GM23248 (cell line): Measurements from ENCODE around the gene GLT8D2. TPM values are rescaled to one million over a fixed set of nuclear protein-coding genes. Genes with fewer than 3 reads are reported as not detected.
"Not testable (repeated sequence)": the region's sequence is repeated elsewhere in the genome, so short reads cannot be mapped to it uniquely, and the experiment has no call there.

Source experiments
- DNase-seq: peaks from one replicate; pipeline ENCODE4 v3.0.0-alpha.2; 2015
- H2AFZ ChIP-seq: fragments of 200-600 bp; sonication (generic); 2 replicates; pipeline ENCODE4 v1.6.1; 2016; ENCODE audit warnings: antibody characterized with exemption
- H3F3A ChIP-seq: fragments of 200-600 bp; sonication (generic); 2 replicates; pipeline ENCODE4 v1.6.1; 2016; ENCODE audit warnings: mild to moderate bottlenecking, antibody characterized with exemption, mixed run types; ENCODE audit not compliant: insufficient read depth
- H3K27ac ChIP-seq: fragments of 200-600 bp; sonication (generic); 2 replicates; pipeline ENCODE4 v1.5.1; 2016; ENCODE audit warnings: mild to moderate bottlenecking
- H3K27me3 ChIP-seq: fragments of 200-600 bp; sonication (generic); replicated peaks from 2 replicates; pipeline ENCODE4 v1.6.1; 2016; ENCODE audit warnings: mild to moderate bottlenecking; ENCODE audit not compliant: insufficient read depth
- H3K36me3 ChIP-seq: fragments of 200-600 bp; sonication (generic); 2 replicates; pipeline ENCODE4 v1.6.1; 2016; ENCODE audit warnings: low read depth, mild to moderate bottlenecking
- H3K4me1 ChIP-seq: fragments of 200-600 bp; sonication (generic); 2 replicates; pipeline ENCODE4 v1.6.1; 2016; ENCODE audit warnings: mild to moderate bottlenecking; ENCODE audit not compliant: insufficient read depth
- H3K4me2 ChIP-seq: fragments of 200-600 bp; sonication (generic); one replicate; pipeline ENCODE4 v1.6.1; 2016; ENCODE audit warnings: mild to moderate bottlenecking; ENCODE audit not compliant: unreplicated experiment
- H3K4me3 ChIP-seq: fragments of 200-600 bp; sonication (generic); 2 replicates; pipeline ENCODE4 v1.5.1; 2016; ENCODE audit warnings: mild to moderate bottlenecking
- H3K79me2 ChIP-seq: fragments of 200-600 bp; sonication (generic); 2 replicates; pipeline ENCODE4 v1.6.1; 2016; ENCODE audit warnings: mild to moderate bottlenecking; ENCODE audit not compliant: insufficient read depth
- H3K9ac ChIP-seq: fragments of 200-600 bp; sonication (generic); 2 replicates; pipeline ENCODE4 v1.6.1; 2016; ENCODE audit warnings: mild to moderate bottlenecking
- H3K9me2 ChIP-seq: fragments of 200-600 bp; sonication (generic); 2 replicates; pipeline ENCODE4 v1.6.1; 2016; ENCODE audit warnings: mixed run types, mild to moderate bottlenecking, moderate library complexity; ENCODE audit not compliant: insufficient read depth
- H3K9me3 ChIP-seq: fragments of 200-600 bp; sonication (generic); one replicate; pipeline ENCODE4 v1.6.1; 2017; ENCODE audit warnings: low read depth
- H4K20me1 ChIP-seq: fragments of 200-600 bp; sonication (generic); 2 replicates; pipeline ENCODE4 v1.6.0; 2016; ENCODE audit not compliant: insufficient read depth
- EZH2 ChIP-seq: fragments of 200-600 bp; sonication (generic); IDR thresholded peaks from 2 replicates; pipeline ENCODE4 v1.6.1; 2018; ENCODE audit warnings: antibody characterized with exemption, mild to moderate bottlenecking; ENCODE audit not compliant: insufficient read depth, poor library complexity, severe bottlenecking
- EZH2phosphoT487 ChIP-seq: fragments of 200-600 bp; sonication (generic); IDR thresholded peaks from 2 replicates; pipeline ENCODE4 v1.6.1; 2018; ENCODE audit warnings: antibody characterized with exemption, moderate library complexity, mild to moderate bottlenecking, low read depth; ENCODE audit not compliant: insufficient read depth
- WGBS, 2 experiments: methylation state at CpG; one replicate each; pipeline ENCODE4 v1.1.6; 2015 to 2017; ENCODE audit warnings: low lambda C conversion rate in 2 of 2, low coverage in 1 of 2; ENCODE audit errors: missing lambda C conversion rate in 2 of 2; 5-methylcytosine and 5-hydroxymethylcytosine counted together
- in situ Hi-C: fragments of 300-500 bp; cut with MboI; formaldehyde crosslinking; loops from 2 replicates; pipeline ENCODE4 v1.15.0; 2020
- polyA plus RNA-seq: library from polyadenylated mRNA; unstranded; fragments of >200 nt; fragmentation: Nextera tagmentation; extraction: Ambion mirVana; gene quantifications from 2 replicates; pipeline ENCODE4 v1.2.1, GENCODE V29; 2016
- total RNA-seq: library from RNA; depleted of rRNA; stranded (reverse); fragments of >200 nt; shearing (Covaris generic); gene quantifications from 2 replicates; pipeline ENCODE4 v1.2.3, GENCODE V29; 2014

GLT8D2 gene
- total and polyA plus RNA-seq, 2 experiments from 2014 or later, result 58.6 to 99.2 TPM

DNA sequence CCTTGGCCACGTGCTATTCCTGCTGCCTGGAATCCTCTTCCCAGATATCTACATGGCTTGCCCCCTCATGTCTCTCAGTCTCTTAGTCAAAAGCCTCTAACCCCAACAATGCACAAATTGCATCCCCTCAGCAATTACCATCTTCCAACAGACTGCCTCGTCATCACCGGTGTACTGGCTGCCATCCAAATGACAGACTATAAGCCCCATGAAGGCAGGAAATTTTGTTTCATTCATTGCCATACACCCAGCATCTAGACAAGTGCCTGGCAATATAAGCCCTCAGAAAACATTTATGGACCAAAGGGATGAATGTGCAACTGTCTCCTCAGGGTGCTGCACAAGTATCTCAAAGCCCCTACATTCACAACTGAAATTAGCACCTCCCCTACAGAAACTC is 5.8 kb downstream of the GLT8D2 start:
- peaks cover 9% of the 10 kb centered on the region for H3F3A ChIP-seq
- in situ Hi-C loops, result no loop called here
- no peaks in the 10 kb centered on the region for H3K27me3 ChIP-seq
- no peak overlapping the region for H3K4me3 ChIP-seq
- H3K27ac ChIP-seq, result no peak overlapping the region
- no peaks in the 10 kb centered on the region for H4K20me1 ChIP-seq
- peaks cover 22% of the 10 kb centered on the region for H3K4me1 ChIP-seq
- no peak overlapping the region for H2AFZ ChIP-seq
- 76 to 85% methylated on average over 3 of the region's 3 CpGs for WGBS, 2 experiments
- H3K9me2 ChIP-seq, result no peaks in the 10 kb centered on the region
- TF ChIP-seq EZH2 (no peak), EZH2phosphoT487 (no peak)
- peaks cover 57% of the 10 kb centered on the region for H3K79me2 ChIP-seq
- no peaks in the 10 kb centered on the region for H3K36me3 ChIP-seq
- H3K9ac ChIP-seq, result no peak overlapping the region
- no peak overlapping the region for H3K4me2 ChIP-seq
- H3K9me3 ChIP-seq, result no peaks in the 10 kb centered on the region
- DNase-seq, result no peak

DNA sequence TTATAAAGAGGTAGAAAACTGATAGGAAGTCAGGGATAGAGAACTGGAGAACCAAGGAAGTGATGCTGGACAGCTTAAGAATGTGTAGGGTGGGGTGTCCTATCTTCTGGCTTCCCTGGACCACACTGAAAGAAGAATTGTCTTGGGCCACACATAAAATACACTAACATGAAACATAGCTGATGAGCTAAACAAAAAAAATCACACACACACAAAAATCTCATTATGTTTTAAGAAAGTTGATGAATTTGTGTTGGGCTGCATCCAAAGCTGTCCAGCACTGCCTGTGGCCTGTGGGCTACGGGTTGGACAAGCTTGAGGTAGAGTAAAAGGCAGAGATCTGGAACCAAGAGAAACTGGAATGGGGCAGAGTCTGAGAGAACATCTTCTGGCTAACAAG is 7.4 kb downstream of the GLT8D2 start:
- TF ChIP-seq EZH2, result no peak
- TF ChIP-seq EZH2phosphoT487, result no peak
- DNase-seq, result no peak
- Histone ChIP-seq H3K4me3 (no peak overlapping the region), H2AFZ (no peak overlapping the region), H3K4me2 (no peak overlapping the region), H3K9me3 (no peaks in the 10 kb centered on the region), H3K27me3 (no peaks in the 10 kb centered on the region), H3F3A (no peaks in the 10 kb centered on the region), H3K4me1 (peaks cover 9% of the 10 kb centered on the region; the same call in 1 of the 2 replicates), H3K79me2 (peaks cover 43% of the 10 kb centered on the region), H3K9me2 (no peaks in the 10 kb centered on the region), H3K9ac (no peak overlapping the region), H3K27ac (no peak overlapping the region), H3K36me3 (no peaks in the 10 kb centered on the region), H4K20me1 (no peaks in the 10 kb centered on the region)
- WGBS, 2 experiments, result 40 to 79% methylated on average over 1 of the region's 1 CpG
- in situ Hi-C loops, result no loop called here

- peaks cover 23% of the 10 kb centered on the region for H3K79me2 ChIP-seq
- H3K27ac ChIP-seq, H2AFZ ChIP-seq, H3K9me3 ChIP-seq, H3K9me2 ChIP-seq, H3K4me3 ChIP-seq, in situ Hi-C loops, H3K9ac ChIP-seq, DNase-seq, H4K20me1 ChIP-seq, H3F3A ChIP-seq, H3K4me2 ChIP-seq, H3K4me1 ChIP-seq, H3K27me3 ChIP-seq, H3K36me3 ChIP-seq: not testable (repeated sequence)
- WGBS, 2 experiments, result 58 to 65% methylated on average over 1 of the region's 1 CpG
These were observed 10.2 kb downstream of the GLT8D2 start for GRCh38 chr12:104039769-104040168.

- DNase-seq, in situ Hi-C loops, H4K20me1 ChIP-seq, H2AFZ ChIP-seq, H3K4me3 ChIP-seq, H3F3A ChIP-seq, H3K36me3 ChIP-seq, H3K9me3 ChIP-seq, H3K9me2 ChIP-seq, H3K27ac ChIP-seq, H3K79me2 ChIP-seq, H3K9ac ChIP-seq, H3K4me1 ChIP-seq, H3K27me3 ChIP-seq, H3K4me2 ChIP-seq: not testable (repeated sequence)
- 80 to 88% methylated on average over 2 of the region's 2 CpGs for WGBS, 2 experiments
These were observed 13.8 kb downstream of the GLT8D2 start for GRCh38 chr12:104036143-104036542.

DNA sequence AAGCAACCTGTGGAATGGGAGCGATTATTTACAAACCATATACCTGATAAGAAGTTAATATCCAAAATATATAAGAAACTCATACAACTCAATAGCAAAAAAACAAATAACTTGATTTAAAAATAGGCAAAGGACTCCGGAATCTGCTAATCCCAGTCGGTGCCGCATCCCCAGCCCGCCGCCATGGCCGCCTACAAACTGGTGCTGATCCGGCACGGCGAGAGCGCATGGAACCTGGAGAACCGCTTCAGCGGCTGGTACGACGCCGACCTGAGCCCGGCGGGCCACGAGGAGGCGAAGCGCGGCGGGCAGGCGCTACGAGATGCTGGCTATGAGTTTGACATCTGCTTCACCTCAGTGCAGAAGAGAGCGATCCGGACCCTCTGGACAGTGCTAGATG is 19.4 kb downstream of the GLT8D2 start:
- H3K9me3 ChIP-seq, H3K36me3 ChIP-seq, H3K4me1 ChIP-seq, H3K4me2 ChIP-seq, in situ Hi-C loops, H3K79me2 ChIP-seq, H2AFZ ChIP-seq, H3K27ac ChIP-seq, H3K9me2 ChIP-seq, H3K27me3 ChIP-seq, H3K9ac ChIP-seq, H3K4me3 ChIP-seq, H3F3A ChIP-seq, DNase-seq, H4K20me1 ChIP-seq: not testable (repeated sequence)
- WGBS, 2 experiments, result 97 to 98% methylated on average over 11 to 13 of the region's 27 CpGs
